ENCODE results near the gene ASPG. TPM values are rescaled to one million over a fixed set of nuclear protein-coding genes. Genes with fewer than 3 reads are reported as not detected.

Gene ASPG
- total RNA-seq, 1 donor from 2014 or later, result not detected

- intact Hi-C loops (cut with DNase I), result no loop called here
- no peaks in the 10 kb centered on the region for H3K4me1 ChIP-seq
- H3K27ac ChIP-seq, result no peak overlapping the region
- no peaks in the 10 kb centered on the region for H3K27me3 ChIP-seq
- no peaks in the 10 kb centered on the region for H3K9me3 ChIP-seq
- H3K4me3 ChIP-seq, result no peak overlapping the region
- DNase-seq (ENCODE audit: low spot score in 2 of 2), result peak in 1 of 2 donors; percentile 35
- no peaks in the 10 kb centered on the region for H3K36me3 ChIP-seq
- TF ChIP-seq CTCF (IDR thresholded peaks at IDR 0.05), result no peak
Measured at GRCh38 chr14:104106471-104106991, 21.0 kb downstream of the ASPG start.

DNA sequence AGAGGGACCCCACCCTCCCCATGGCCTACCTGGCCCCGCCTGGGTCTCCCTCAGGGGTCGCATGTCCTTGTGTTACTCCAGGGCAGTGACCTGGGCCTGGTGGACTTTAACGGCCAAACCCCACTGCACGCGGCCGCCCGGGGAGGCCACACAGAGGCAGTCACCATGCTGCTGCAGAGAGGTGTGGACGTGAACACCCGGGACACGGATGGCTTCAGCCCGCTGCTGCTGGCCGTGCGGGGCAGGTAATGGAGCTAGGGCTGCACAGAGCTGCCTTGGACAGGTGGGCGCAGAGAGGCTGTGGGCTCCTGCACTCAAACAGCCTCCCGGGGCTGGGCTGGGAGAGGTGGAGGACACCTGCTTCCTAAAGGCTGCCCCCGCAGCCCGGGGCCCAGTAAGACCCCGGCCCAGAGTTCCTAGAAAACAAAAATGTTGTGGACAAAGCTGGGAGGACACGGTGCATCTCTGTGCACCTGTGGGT lies 21.6 kb downstream of the ASPG start:
- intact Hi-C loops (cut with DNase I), result no loop called here
- Histone ChIP-seq H3K36me3 (no peaks in the 10 kb centered on the region), H3K9me3 (no peaks in the 10 kb centered on the region), H3K4me1 (no peaks in the 10 kb centered on the region), H3K4me3 (no peak overlapping the region), H3K27ac (no peak overlapping the region), H3K27me3 (no peaks in the 10 kb centered on the region)
- DNase-seq (ENCODE audit: low spot score in 2 of 2), result peak in 1 of 2 donors; percentile 60
- TF ChIP-seq CTCF (IDR thresholded peaks at IDR 0.05), result no peak

GRCh38 chr14:104107611-104108569 lies 22.4 kb downstream of the ASPG start:
- Histone ChIP-seq H3K27ac (no peak overlapping the region), H3K27me3 (no peaks in the 10 kb centered on the region), H3K4me3 (no peak overlapping the region), H3K36me3 (no peaks in the 10 kb centered on the region), H3K9me3 (no peaks in the 10 kb centered on the region), H3K4me1 (no peaks in the 10 kb centered on the region)
- peak in 1 of 2 donors; percentile 54 for DNase-seq (ENCODE audit: low spot score in 2 of 2)
- TF ChIP-seq CTCF (IDR thresholded peaks at IDR 0.05), result no peak
- intact Hi-C loops (cut with DNase I), result no loop called here

DNA sequence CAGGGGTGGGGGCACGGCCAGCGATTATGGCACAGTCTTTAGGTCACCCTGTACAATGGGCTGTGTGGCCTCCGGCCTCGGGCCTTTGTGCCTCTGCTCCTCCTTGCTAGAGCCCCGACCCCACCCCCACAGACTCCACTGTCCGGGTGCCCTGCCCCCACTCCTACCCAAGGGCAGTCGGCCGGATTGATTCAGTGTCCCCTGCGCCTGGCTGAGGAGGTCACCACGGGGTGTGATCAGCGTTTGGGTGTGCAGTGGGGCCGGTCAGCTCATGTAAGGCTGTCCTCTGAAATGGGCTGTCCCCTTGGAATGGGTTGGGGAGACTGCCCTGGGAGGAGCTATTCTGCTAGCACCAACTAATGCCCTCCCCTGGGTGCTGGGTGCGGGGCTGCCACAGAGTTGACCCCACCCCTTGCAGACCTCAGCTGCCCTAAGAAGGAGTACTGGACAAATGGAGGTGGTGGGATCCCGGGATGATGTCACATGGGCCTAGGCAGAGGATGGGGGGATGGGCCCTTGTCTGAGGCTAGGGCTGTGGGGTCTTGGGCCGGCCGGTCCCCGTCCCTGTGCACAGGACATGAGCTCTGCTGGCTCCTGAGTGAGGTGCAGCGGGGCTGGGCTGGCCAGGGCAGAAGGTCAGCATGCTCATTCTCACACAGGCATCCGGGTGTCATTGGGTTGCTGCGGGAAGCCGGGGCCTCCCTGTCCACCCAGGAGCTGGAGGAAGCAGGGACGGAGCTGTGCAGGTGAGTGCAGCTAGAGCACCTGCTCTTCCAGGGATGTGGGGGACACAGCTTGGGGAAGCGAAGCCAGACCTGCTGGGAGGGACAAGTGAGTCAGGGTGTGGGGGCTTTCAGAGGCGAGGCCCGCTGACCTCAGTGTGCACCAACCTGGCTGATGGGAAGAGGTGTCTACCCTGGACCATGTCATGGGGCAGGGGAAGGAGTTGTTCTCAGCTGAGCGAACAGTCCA lies 23.4 kb downstream of the ASPG start:
- Histone ChIP-seq H3K27me3 (no peaks in the 10 kb centered on the region), H3K9me3 (no peaks in the 10 kb centered on the region), H3K4me1 (no peaks in the 10 kb centered on the region), H3K27ac (no peak overlapping the region), H3K4me3 (no peak overlapping the region), H3K36me3 (no peaks in the 10 kb centered on the region)
- no peak for TF ChIP-seq CTCF (IDR thresholded peaks at IDR 0.05)
- peak in 1 of 2 donors; percentile 54 for DNase-seq (ENCODE audit: low spot score in 2 of 2)
- intact Hi-C loops (cut with DNase I), result no loop called here

DNA sequence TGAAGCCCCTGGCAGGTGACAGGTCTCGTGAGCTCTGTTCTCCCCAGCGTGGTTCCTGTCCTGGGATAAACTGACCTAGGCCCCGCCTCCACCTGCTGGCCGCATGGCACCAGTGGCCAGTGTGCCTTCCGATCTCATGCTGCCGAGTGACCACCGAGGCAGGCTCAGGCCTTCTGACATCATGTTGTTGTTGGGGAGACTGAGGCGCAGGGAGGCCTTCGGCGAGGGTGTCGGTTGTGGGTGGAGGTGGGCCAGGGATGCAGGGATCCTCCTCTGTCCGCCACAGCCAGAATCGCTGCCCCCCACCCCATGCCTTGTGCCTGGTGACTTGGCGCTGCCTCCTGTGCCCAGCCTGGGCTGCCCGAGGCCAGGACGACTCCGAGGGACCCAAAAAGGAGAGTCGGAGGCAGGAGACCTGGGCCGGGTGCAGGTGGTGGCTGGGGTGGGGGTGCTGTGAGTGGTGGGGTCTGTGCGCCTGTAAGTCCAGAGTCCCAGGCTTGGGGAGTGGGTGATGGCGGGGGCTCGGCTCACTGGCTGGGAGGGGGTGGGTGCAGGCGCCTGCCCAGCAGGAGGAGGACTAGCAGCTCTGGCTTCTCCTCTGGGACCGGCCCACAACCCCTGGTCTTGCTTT lies 24.3 kb downstream of the ASPG start:
- intact Hi-C loops (cut with DNase I), result no loop called here
- no peak for TF ChIP-seq CTCF (IDR thresholded peaks at IDR 0.05)
- no peak overlapping the region for H3K27ac ChIP-seq
- no peaks in the 10 kb centered on the region for H3K36me3 ChIP-seq
- no peaks in the 10 kb centered on the region for H3K9me3 ChIP-seq
- DNase-seq (ENCODE audit: low spot score in 2 of 2), result peak in 1 of 2 donors; percentile 52
- H3K4me1 ChIP-seq, result no peaks in the 10 kb centered on the region
- no peak overlapping the region for H3K4me3 ChIP-seq
- H3K27me3 ChIP-seq, result no peaks in the 10 kb centered on the region

Data from ascending aorta (tissue), 2 donors.